OCI-LY1 (cell line): ENCODE measurements around the gene ATF7IP2.
"Not testable (repeated sequence)": the region's sequence is repeated elsewhere in the genome, so short reads cannot be mapped to it uniquely, and the experiment has no call there.

Experiments used
- H2AFZ ChIP-seq: fragments of 200-600 bp; sonication (generic), shearing (Covaris generic); 2 replicates; pipeline ENCODE4 v1.6.0; 2014; ENCODE audit warnings: antibody characterized with exemption, mild to moderate bottlenecking, low read length
- H3F3A ChIP-seq: fragments of 200-600 bp; sonication (generic), shearing (Covaris generic); 2 replicates; pipeline ENCODE4 v1.6.0; 2014; ENCODE audit warnings: mild to moderate bottlenecking, antibody characterized with exemption, low read length, moderate library complexity; ENCODE audit not compliant: insufficient read depth
- H3K27ac ChIP-seq: fragments of 200-600 bp; sonication (generic); 2 replicates; pipeline ENCODE4 v1.5.1; 2014; ENCODE audit warnings: low read length, mixed run types, mild to moderate bottlenecking, low read depth; ENCODE audit not compliant: poor library complexity, severe bottlenecking
- H3K27me3 ChIP-seq: fragments of 200-600 bp; sonication (generic); 2 replicates; pipeline ENCODE4 v1.6.0; 2014; ENCODE audit warnings: antibody characterized with exemption, mild to moderate bottlenecking, low read length, moderate library complexity; ENCODE audit not compliant: insufficient read depth
- H3K36me3 ChIP-seq: fragments of 200-600 bp; sonication (generic); 2 replicates; pipeline ENCODE4 v1.6.1; 2014; ENCODE audit warnings: mild to moderate bottlenecking, antibody characterized with exemption, low read length, moderate library complexity, mixed read lengths; ENCODE audit not compliant: insufficient read depth
- H3K4me1 ChIP-seq: fragments of 200-600 bp; sonication (generic); 2 replicates; pipeline ENCODE4 v1.5.1; 2014; ENCODE audit warnings: mild to moderate bottlenecking, low read length, moderate library complexity; ENCODE audit not compliant: insufficient read depth, severe bottlenecking
- H3K4me2 ChIP-seq: fragments of 200-600 bp; sonication (generic), shearing (Covaris generic); 2 replicates; pipeline ENCODE4 v1.6.1; 2014; ENCODE audit warnings: low read length
- H3K4me3 ChIP-seq: fragments of 200-600 bp; sonication (generic); 2 replicates; pipeline ENCODE4 v1.5.1; 2014; ENCODE audit warnings: low read length, low read depth, mild to moderate bottlenecking, mixed read lengths; ENCODE audit not compliant: poor library complexity, severe bottlenecking
- H3K79me2 ChIP-seq: fragments of 200-600 bp; shearing (Covaris generic); 2 replicates; pipeline ENCODE4 v1.6.1; 2016; ENCODE audit warnings: mixed run types, low read length, mixed read lengths; ENCODE audit not compliant: insufficient read depth
- H3K9ac ChIP-seq: fragments of 200-600 bp; sonication (generic), shearing (Covaris generic); 2 replicates; pipeline ENCODE4 v1.6.1; 2014; ENCODE audit warnings: mild to moderate bottlenecking, low read length, mixed read lengths
- H3K9me2 ChIP-seq: fragments of 200-600 bp; sonication (generic), shearing (Covaris generic); 2 replicates; pipeline ENCODE4 v1.6.1; 2014; ENCODE audit warnings: low read depth, mild to moderate bottlenecking, low read length, mixed read lengths
- H3K9me3 ChIP-seq: fragments of 200-600 bp; shearing (Covaris generic); 2 replicates; pipeline ENCODE4 v1.6.1; 2014; ENCODE audit warnings: low read length, mixed read lengths
- H4K20me1 ChIP-seq: fragments of 200-600 bp; sonication (generic), shearing (Covaris generic); 2 replicates; pipeline ENCODE4 v1.6.0; 2016; ENCODE audit warnings: mild to moderate bottlenecking, low read length; ENCODE audit not compliant: insufficient read depth
- EZH2 ChIP-seq: fragments of 200-600 bp; sonication (generic), shearing (Covaris generic); IDR thresholded peaks from 2 replicates; pipeline ENCODE4 v1.8.0; 2017; ENCODE audit warnings: borderline replicate concordance, mixed run types, mild to moderate bottlenecking, antibody characterized with exemption, low read length, moderate library complexity, mixed read lengths
- TF ChIP-seq, protein P1 (sequence below): fragments of 200-600 bp; sonication (generic), shearing (Covaris generic); IDR thresholded peaks from 2 replicates; pipeline ENCODE4 v1.5.1; 2017; ENCODE audit warnings: mild to moderate bottlenecking, antibody characterized with exemption, low read length, moderate library complexity, mixed read lengths

Gene ATF7IP2

GRCh38 chr16:10408824-10409381 lies 23.0 kb downstream of the ATF7IP2 start:
- no peak overlapping the region for H2AFZ ChIP-seq
- H3K36me3 ChIP-seq = peaks cover 31% of the 10 kb centered on the region
- H3K9me3 ChIP-seq = peaks cover 35% of the 10 kb centered on the region
- TF ChIP-seq, protein P1, sequence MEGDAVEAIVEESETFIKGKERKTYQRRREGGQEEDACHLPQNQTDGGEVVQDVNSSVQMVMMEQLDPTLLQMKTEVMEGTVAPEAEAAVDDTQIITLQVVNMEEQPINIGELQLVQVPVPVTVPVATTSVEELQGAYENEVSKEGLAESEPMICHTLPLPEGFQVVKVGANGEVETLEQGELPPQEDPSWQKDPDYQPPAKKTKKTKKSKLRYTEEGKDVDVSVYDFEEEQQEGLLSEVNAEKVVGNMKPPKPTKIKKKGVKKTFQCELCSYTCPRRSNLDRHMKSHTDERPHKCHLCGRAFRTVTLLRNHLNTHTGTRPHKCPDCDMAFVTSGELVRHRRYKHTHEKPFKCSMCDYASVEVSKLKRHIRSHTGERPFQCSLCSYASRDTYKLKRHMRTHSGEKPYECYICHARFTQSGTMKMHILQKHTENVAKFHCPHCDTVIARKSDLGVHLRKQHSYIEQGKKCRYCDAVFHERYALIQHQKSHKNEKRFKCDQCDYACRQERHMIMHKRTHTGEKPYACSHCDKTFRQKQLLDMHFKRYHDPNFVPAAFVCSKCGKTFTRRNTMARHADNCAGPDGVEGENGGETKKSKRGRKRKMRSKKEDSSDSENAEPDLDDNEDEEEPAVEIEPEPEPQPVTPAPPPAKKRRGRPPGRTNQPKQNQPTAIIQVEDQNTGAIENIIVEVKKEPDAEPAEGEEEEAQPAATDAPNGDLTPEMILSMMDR = no peak
- TF ChIP-seq EZH2 = no peak
- H3K9me2 ChIP-seq = no peaks in the 10 kb centered on the region
- peaks cover 23% of the 10 kb centered on the region for H3K79me2 ChIP-seq
- H3F3A ChIP-seq = no peaks in the 10 kb centered on the region
- no peak overlapping the region for H3K9ac ChIP-seq
- no peak overlapping the region for H3K27ac ChIP-seq
- H3K4me3 ChIP-seq = no peak overlapping the region
- no peak overlapping the region for H3K4me2 ChIP-seq
- H3K4me1 ChIP-seq = no peaks in the 10 kb centered on the region
- H3K27me3 ChIP-seq = no peaks in the 10 kb centered on the region
- H4K20me1 ChIP-seq = no peaks in the 10 kb centered on the region

DNA sequence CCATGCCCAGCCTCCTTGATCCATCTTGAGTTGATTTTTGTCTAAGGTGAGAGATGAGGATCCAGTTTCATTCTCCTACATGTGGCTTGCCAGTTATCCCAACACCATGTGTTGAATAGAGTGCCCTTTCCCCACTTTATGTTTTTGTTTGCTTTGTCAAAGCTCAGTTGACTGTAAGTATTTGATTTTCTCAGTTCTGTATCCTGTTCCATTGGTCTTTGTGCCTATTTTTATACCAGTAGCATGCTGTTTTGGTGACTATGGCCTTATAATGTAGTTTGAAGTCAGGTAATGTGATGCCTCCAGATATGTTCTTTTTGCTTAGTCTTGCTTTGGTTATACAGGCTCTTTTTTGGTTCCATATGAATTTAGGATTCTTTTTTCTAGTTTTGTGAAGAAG lies 23.9 kb downstream of the ATF7IP2 start:
- not testable (repeated sequence) for H2AFZ ChIP-seq, H4K20me1 ChIP-seq, H3K4me3 ChIP-seq, H3K9ac ChIP-seq, H3K4me2 ChIP-seq, H3K9me2 ChIP-seq, H3F3A ChIP-seq, H3K27ac ChIP-seq, H3K27me3 ChIP-seq, H3K4me1 ChIP-seq
- H3K9me3 ChIP-seq = peaks cover 33% of the 10 kb centered on the region
- H3K36me3 ChIP-seq = peaks cover 25% of the 10 kb centered on the region
- H3K79me2 ChIP-seq = peaks cover 24% of the 10 kb centered on the region; the same call in 1 of the 2 replicates

DNA sequence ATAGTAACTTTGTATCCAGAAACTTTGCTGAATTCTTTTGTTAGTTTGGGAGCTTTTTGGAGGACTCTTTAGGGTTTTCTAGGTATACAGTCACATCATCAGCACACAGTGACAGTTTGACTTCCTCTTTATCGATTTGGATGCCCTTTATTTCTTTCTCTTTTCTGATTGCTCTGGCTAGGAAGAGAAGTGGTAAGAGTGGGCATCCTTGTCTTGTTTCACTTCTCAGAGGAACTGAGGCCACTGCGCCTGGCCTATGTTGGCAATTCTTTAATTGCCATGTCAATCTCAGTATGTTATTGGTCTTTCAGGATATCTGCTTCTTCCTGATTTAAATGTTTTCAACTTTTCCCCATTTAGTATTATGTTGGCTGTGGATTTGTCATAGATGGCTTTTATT lies 24.6 kb downstream of the ATF7IP2 start:
- H3K4me1 ChIP-seq = no peaks in the 10 kb centered on the region
- peaks cover 40% of the 10 kb centered on the region for H3K9me3 ChIP-seq
- TF ChIP-seq, protein P1 = no peak
- TF ChIP-seq EZH2 = no peak
- no peak overlapping the region for H3K4me3 ChIP-seq
- no peak overlapping the region for H3K4me2 ChIP-seq
- no peak overlapping the region for H3K9ac ChIP-seq
- H2AFZ ChIP-seq = no peak overlapping the region
- H3K9me2 ChIP-seq = no peaks in the 10 kb centered on the region
- H3K79me2 ChIP-seq = peaks cover 24% of the 10 kb centered on the region; the same call in 1 of the 2 replicates
- H4K20me1 ChIP-seq = no peaks in the 10 kb centered on the region
- H3K27me3 ChIP-seq = no peaks in the 10 kb centered on the region
- H3K27ac ChIP-seq = no peak overlapping the region
- no peaks in the 10 kb centered on the region for H3F3A ChIP-seq
- H3K36me3 ChIP-seq = peaks cover 25% of the 10 kb centered on the region

- Histone ChIP-seq H3K79me2 (peaks cover 24% of the 10 kb centered on the region; the same call in 1 of the 2 replicates), H3K4me3 (no peak overlapping the region), H3K9me2 (no peaks in the 10 kb centered on the region), H3K27me3 (no peaks in the 10 kb centered on the region), H3K9ac (no peak overlapping the region), H3K27ac (no peak overlapping the region), H3F3A (no peaks in the 10 kb centered on the region), H3K4me2 (no peak overlapping the region), H3K36me3 (peaks cover 40% of the 10 kb centered on the region), H2AFZ (no peak overlapping the region), H4K20me1 (no peaks in the 10 kb centered on the region), H3K9me3 (peaks cover 54% of the 10 kb centered on the region), H3K4me1 (no peaks in the 10 kb centered on the region)
- no peak for TF ChIP-seq EZH2
- TF ChIP-seq, protein P1 = no peak
Measured at GRCh38 chr16:10412935-10413601, 27.2 kb downstream of the ATF7IP2 start.

DNA sequence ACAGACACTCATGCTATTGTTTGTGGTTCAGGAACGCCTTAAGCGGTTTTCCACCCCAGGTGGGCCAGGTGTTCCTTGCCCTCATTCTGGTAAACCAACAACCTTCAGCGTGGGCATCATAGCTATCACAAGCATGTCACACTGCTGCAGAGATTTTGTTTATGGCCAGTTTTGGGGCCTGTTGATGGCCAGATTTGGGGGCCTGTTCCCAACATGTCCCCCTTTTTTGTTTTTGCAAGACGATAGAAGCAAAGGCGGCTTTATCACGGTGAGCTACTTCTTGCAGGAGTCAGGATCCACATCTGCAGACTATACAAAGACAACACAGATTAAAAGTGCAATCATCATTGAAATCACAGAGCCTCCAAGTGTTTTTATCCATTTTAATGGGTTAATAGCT lies 32.3 kb downstream of the ATF7IP2 start:
- not testable (repeated sequence) for H3K4me3 ChIP-seq, H3K9ac ChIP-seq, H3K27ac ChIP-seq, H3K27me3 ChIP-seq, H3F3A ChIP-seq, H4K20me1 ChIP-seq, H3K79me2 ChIP-seq, H3K4me2 ChIP-seq, H3K4me1 ChIP-seq, H3K9me2 ChIP-seq, H2AFZ ChIP-seq
- Histone ChIP-seq H3K36me3 (peaks cover 59% of the 10 kb centered on the region), H3K9me3 (peaks cover 34% of the 10 kb centered on the region)
